ENCODE data around the gene PLCD3. TPM values are rescaled to one million over a fixed set of nuclear protein-coding genes. Genes with fewer than 3 reads are reported as not detected.

Gene PLCD3
- total RNA-seq, 1 donor from 2014 or later, result 281 TPM

Small RNAs within 50 kb of the gene (microRNA-seq; reads per million reads assigned to microRNA genes)
- not detected for gene MIR6784 (ENCODE audit: borderline number of aligned reads)

Other genes starting within 250 kb of the PLCD3 start
- 54.4 TPM for gene EFTUD2, start 233.1 kb downstream of the PLCD3 start, total RNA-seq
- 4.2 TPM for gene GFAP, start 217.0 kb downstream of the PLCD3 start, total RNA-seq
- 3.2 TPM for gene KIF18B, start 184.7 kb downstream of the PLCD3 start, total RNA-seq
- gene C1QL1, start 164.2 kb downstream of the PLCD3 start, total RNA-seq, result 15.2 TPM
- gene DCAKD, start 80.9 kb downstream of the PLCD3 start, total RNA-seq, result 25.6 TPM
- 114 TPM for gene NMT1, start 71.2 kb downstream of the PLCD3 start, total RNA-seq
- gene ACBD4, start 3.2 kb upstream of the PLCD3 start, total RNA-seq, result 7.7 TPM
- 35.1 TPM for gene HEXIM1, start 16.0 kb upstream of the PLCD3 start, total RNA-seq
- gene HEXIM2, start 29.4 kb upstream of the PLCD3 start, total RNA-seq, result 8.9 TPM
- 14.0 TPM for gene FMNL1, start 89.4 kb upstream of the PLCD3 start, total RNA-seq
- gene SPATA32, start 129.6 kb upstream of the PLCD3 start, total RNA-seq, result not detected
- gene MAP3K14, start 184.5 kb upstream of the PLCD3 start, total RNA-seq, result 16.6 TPM

Data from left ventricle myocardium superior (tissue), 1 donor.